NB4 (cell line): ENCODE data around the gene RBMXL3.

Experiments used
- CTCF ChIP-seq: IDR thresholded peaks from one replicate; pipeline ENCODE4 v1.5.1; 2012; ENCODE audit warnings: low read depth, low read length
- POLR2A ChIP-seq: IDR thresholded peaks from 2 replicates; pipeline ENCODE4 v1.6.1; 2011; ENCODE audit warnings: mild to moderate bottlenecking; ENCODE audit not compliant: insufficient read length; ENCODE audit errors: extremely low read depth

DNA sequence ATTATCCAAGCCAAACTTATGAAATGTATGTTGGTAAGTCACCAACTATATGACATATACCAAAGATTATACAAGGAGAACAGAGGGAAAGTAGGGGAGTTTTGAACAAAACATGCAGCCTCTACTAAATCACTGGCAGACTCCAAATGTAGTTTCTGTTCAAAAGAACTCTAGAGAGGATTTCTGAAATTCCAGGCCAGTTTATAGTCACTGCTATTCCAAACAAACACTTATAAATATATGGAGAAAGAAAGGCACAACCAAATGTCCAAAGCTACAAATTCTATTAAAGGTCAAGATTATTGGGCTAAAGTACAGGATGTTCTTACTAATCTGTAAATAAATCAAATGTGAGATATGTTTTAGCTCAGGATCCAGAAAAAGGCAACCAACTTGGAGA, 47.4 kb downstream of the RBMXL3 start:
- no peak for TF ChIP-seq POLR2A
- no peak for TF ChIP-seq CTCF
